ENCODE data around the gene BSPRY. TPM values are rescaled to one million over a fixed set of nuclear protein-coding genes. Genes with fewer than 3 reads are reported as not detected.

The BSPRY gene
- total RNA-seq, 1 experiment from 2014 or later = 6.4 TPM

GRCh38 chr9:113315231-113315630 lies 34.1 kb upstream of the BSPRY start (continued):
- TF ChIP-seq AR (CRISPR knock-in tag; IDR thresholded peaks at IDR 0.05) = no peak
- no peak for TF ChIP-seq RELA (CRISPR knock-in tag; IDR thresholded peaks at IDR 0.05; ENCODE audit: borderline replicate concordance)
- TF ChIP-seq ZNF416 (CRISPR knock-in tag; IDR thresholded peaks at IDR 0.05) = no peak
- TF ChIP-seq ARID4B (CRISPR knock-in tag; IDR thresholded peaks at IDR 0.05; ENCODE audit: borderline replicate concordance) = no peak
- TF ChIP-seq KAT7 (CRISPR knock-in tag; IDR thresholded peaks at IDR 0.05; ENCODE audit: borderline replicate concordance) = no peak

GRCh38 chr9:113316030-113316429 lies 33.3 kb upstream of the BSPRY start:
- POLR2A ChIA-PET = no interaction called here
- H3K4me1 Mint-ChIP-seq = no peaks in the 10 kb centered on the region
- ATAC-seq (no peak), DNase-seq (ENCODE audit: low spot score) (no peak)
- no peaks in the 10 kb centered on the region for H3K36me3 Mint-ChIP-seq
- no peak overlapping the region for H3K4me3 Mint-ChIP-seq
- TF ChIP-seq FOXP1 (CRISPR knock-in tag; IDR thresholded peaks at IDR 0.05; ENCODE audit: borderline replicate concordance) = no peak
- TF ChIP-seq ZBTB43 (CRISPR knock-in tag; IDR thresholded peaks at IDR 0.05) = no peak
- no peak for TF ChIP-seq ARID4B (CRISPR knock-in tag; IDR thresholded peaks at IDR 0.05; ENCODE audit: borderline replicate concordance)
- H3K9me3 Mint-ChIP-seq = no peaks in the 10 kb centered on the region
- peaks cover 9% of the 10 kb centered on the region for H3K27me3 Mint-ChIP-seq (ENCODE audit: low read depth)
- CTCF ChIA-PET = interaction anchor here (0.6 to 1.7 kb wide), 3 partner anchors 41 to 342 kb away, joined by 3 to 4 read pairs (median 3); no protein-coding TSS in a partner anchor
- no peak overlapping the region for H3K27ac Mint-ChIP-seq

GRCh38 chr9:113317777-113318176 lies 31.6 kb upstream of the BSPRY start:
- Mint-ChIP-seq H3K9me3 (no peaks in the 10 kb centered on the region), H3K36me3 (no peaks in the 10 kb centered on the region), H3K27me3 (ENCODE audit: low read depth) (peaks cover 20% of the 10 kb centered on the region), H3K4me3 (no peak overlapping the region), H3K27ac (no peak overlapping the region), H3K4me1 (no peaks in the 10 kb centered on the region)
- CTCF ChIA-PET = interaction anchor here (0.6 to 1.2 kb wide), 3 partner anchors 21 to 33 kb away, joined by 3 to 4 read pairs (median 3); no protein-coding TSS in a partner anchor
- TF ChIP-seq ERG (CRISPR knock-in tag; IDR thresholded peaks at IDR 0.05) (no peak), JUN (CRISPR knock-in tag; IDR thresholded peaks at IDR 0.05) (no peak)
- POLR2A ChIA-PET = no interaction called here
- DNase-seq (ENCODE audit: low spot score) = no peak
- ATAC-seq = peak; percentile 22; the same call in 1 of the 2 replicates

Measured in WTC11 (cell line).